Measurements from ENCODE around the gene INAFM2.
A peak's percentile ranks its signal among the peaks of the same experiment; 100 is the strongest.

Gene INAFM2

GRCh38 chr15:40290545-40290917, 33.0 kb upstream of the INAFM2 start:
- H3K36me3 ChIP-seq (replicated peaks), result no peaks in the 10 kb centered on the region
- in situ Hi-C loops (cut with HindIII; ENCODE audit: low pct_ligation_motif_present, low sequenced_read_pairs), result no loop called here
- no peak overlapping the region for H3K27ac ChIP-seq

GRCh38 chr15:40290918-40291574, 32.4 kb upstream of the INAFM2 start:
- in situ Hi-C loops (cut with HindIII; ENCODE audit: low pct_ligation_motif_present, low sequenced_read_pairs), result no loop called here
- peak; percentile 33 for DNase-seq
- Histone ChIP-seq H3K36me3 (replicated peaks) (no peaks in the 10 kb centered on the region), H3K4me3 (ENCODE audit: low read depth, low read length) (peak overlapping the region; percentile 42), H3K27ac (no peak overlapping the region), H3K27me3 (replicated peaks) (peaks cover 8% of the 10 kb centered on the region)
- no peak for TF ChIP-seq CTCF (IDR thresholded peaks at IDR 0.05; ENCODE audit: low read depth, low read length, missing control alignments)

More at GRCh38 chr15:40290545-40290917, 33.0 kb upstream of the INAFM2 start:
- H3K27me3 ChIP-seq (replicated peaks), result peaks cover 8% of the 10 kb centered on the region
- no peak overlapping the region for H3K4me3 ChIP-seq (ENCODE audit: low read depth, low read length)
- TF ChIP-seq CTCF (IDR thresholded peaks at IDR 0.05; ENCODE audit: low read depth, low read length, missing control alignments), result no peak
- no peak for DNase-seq

DNA sequence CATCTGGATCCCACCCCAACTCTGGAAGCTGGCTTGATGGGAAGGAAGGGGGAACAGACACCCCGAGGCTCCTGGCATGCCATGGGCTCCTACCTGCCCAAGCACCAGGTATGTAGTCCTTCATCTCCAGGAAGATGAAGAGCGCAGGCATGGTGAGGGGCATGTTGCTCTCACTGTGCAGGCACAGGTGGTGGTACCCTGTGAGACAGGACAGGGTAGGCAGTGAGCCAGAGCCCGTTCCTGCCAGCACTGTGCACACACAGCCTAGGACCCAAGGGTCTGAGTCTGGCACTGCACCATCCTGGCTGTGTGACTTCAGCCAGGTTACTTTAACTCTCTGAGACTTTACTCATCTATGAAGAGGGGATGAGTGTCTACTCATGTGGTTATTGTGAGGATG, 31.2 kb upstream of the INAFM2 start:
- Histone ChIP-seq H3K27me3 (replicated peaks) (peaks cover 8% of the 10 kb centered on the region), H3K27ac (no peak overlapping the region), H3K4me3 (ENCODE audit: low read depth, low read length) (no peak overlapping the region), H3K36me3 (replicated peaks) (no peaks in the 10 kb centered on the region)
- in situ Hi-C loops (cut with HindIII; ENCODE audit: low pct_ligation_motif_present, low sequenced_read_pairs), result no loop called here
- no peak for TF ChIP-seq CTCF (IDR thresholded peaks at IDR 0.05; ENCODE audit: low read depth, low read length, missing control alignments)
- DNase-seq, result no peak

GRCh38 chr15:40293006-40293405, 30.5 kb upstream of the INAFM2 start:
- Histone ChIP-seq H3K36me3 (replicated peaks) (no peaks in the 10 kb centered on the region), H3K27me3 (replicated peaks) (peaks cover 8% of the 10 kb centered on the region), H3K27ac (no peak overlapping the region), H3K4me3 (ENCODE audit: low read depth, low read length) (no peak overlapping the region)
- no peak for DNase-seq
- no peak for TF ChIP-seq CTCF (IDR thresholded peaks at IDR 0.05; ENCODE audit: low read depth, low read length, missing control alignments)
- in situ Hi-C loops (cut with HindIII; ENCODE audit: low pct_ligation_motif_present, low sequenced_read_pairs), result no loop called here

- in situ Hi-C loops (cut with HindIII; ENCODE audit: low pct_ligation_motif_present, low sequenced_read_pairs), result no loop called here
- peaks cover 8% of the 10 kb centered on the region for H3K27me3 ChIP-seq (replicated peaks)
- no peaks in the 10 kb centered on the region for H3K36me3 ChIP-seq (replicated peaks)
Measured at GRCh38 chr15:40293905-40294895, 29.3 kb upstream of the INAFM2 start.

More at GRCh38 chr15:40293905-40294895, 29.3 kb upstream of the INAFM2 start:
- DNase-seq, result no peak
- TF ChIP-seq CTCF (IDR thresholded peaks at IDR 0.05; ENCODE audit: low read depth, low read length, missing control alignments), result no peak
- Histone ChIP-seq H3K4me3 (ENCODE audit: low read depth, low read length) (no peak overlapping the region), H3K27ac (no peak overlapping the region)
